Tibial nerve (tissue), 3 donors: Measurements from ENCODE around the gene NOP16.

ENCODE experiments used
- CTCF ChIP-seq, 5 experiments: fragments of 200-600 bp in 3 of 5; fragments of 450-650 bp in 2 of 5; sonication (generic) in 3 of 5; IDR thresholded peaks; one replicate each; pipeline ENCODE4 v1.5.1; 2016 to 2019; ENCODE audit warnings: antibody characterized with exemption in 5 of 5, mild to moderate bottlenecking in 3 of 5, moderate library complexity in 2 of 5
- POLR2A ChIP-seq, 2 donors: fragments of 450-650 bp; IDR thresholded peaks; one replicate each; pipeline ENCODE4 v1.6.1; 2017; ENCODE audit warnings: antibody characterized with exemption in 2 of 2, mild to moderate bottlenecking in 2 of 2, moderate library complexity in 2 of 2

- TF ChIP-seq CTCF (IDR thresholded peaks at IDR 0.05) (no peak), POLR2A (IDR thresholded peaks at IDR 0.05) (no peak)
These were observed 6.7 kb upstream of the NOP16 start for GRCh38 chr5:176394881-176395675.
